ENCODE results near the gene MEGF8.

Gene MEGF8

GRCh38 chr19:42422901-42423461, 97.5 kb downstream of the MEGF8 start:
- TF ChIP-seq CTCF (IDR thresholded peaks at IDR 0.05; ENCODE audit: low read depth, low read length) = no peak
- no peak for TF ChIP-seq EZH2phosphoT487 (IDR thresholded peaks at IDR 0.05; ENCODE audit: low read depth)
- peaks cover 12% of the 10 kb centered on the region; the same call in 1 of the 2 replicates for H3K79me2 ChIP-seq (ENCODE audit: low read length)
- peak overlapping the region; percentile 69 for H2AFZ ChIP-seq (ENCODE audit: low read depth, low read length)
- H3K9ac ChIP-seq (ENCODE audit: low read length) = peak overlapping the region; percentile 73
- H3K4me1 ChIP-seq (ENCODE audit: low read length) = peaks cover 10% of the 10 kb centered on the region; the same call in 1 of the 2 replicates
- no peaks in the 10 kb centered on the region for H3K36me3 ChIP-seq (replicated peaks; ENCODE audit: low read depth, low read length)
- H3K4me3 ChIP-seq (ENCODE audit: low read length) = peak overlapping the region; percentile 83
- H3K27me3 ChIP-seq (ENCODE audit: low read depth, low read length) = no peaks in the 10 kb centered on the region
- H3K4me2 ChIP-seq (ENCODE audit: low read length) = peak overlapping the region; percentile 88
- H3K9me3 ChIP-seq (ENCODE audit: insufficient read depth, low read length) = no peaks in the 10 kb centered on the region
- peak overlapping the region; percentile 40 for H3K27ac ChIP-seq (ENCODE audit: low read length)
- no peaks in the 10 kb centered on the region for H4K20me1 ChIP-seq (ENCODE audit: insufficient read depth, low read length)

- Histone ChIP-seq H3K9ac (ENCODE audit: low read length) (peak overlapping the region; percentile 73), H3K9me3 (ENCODE audit: insufficient read depth, low read length) (no peaks in the 10 kb centered on the region), H4K20me1 (ENCODE audit: insufficient read depth, low read length) (no peaks in the 10 kb centered on the region), H3K27ac (ENCODE audit: low read length) (peak overlapping the region; percentile 40), H3K27me3 (ENCODE audit: low read depth, low read length) (no peaks in the 10 kb centered on the region), H2AFZ (ENCODE audit: low read depth, low read length) (peak overlapping the region; percentile 69), H3K4me2 (ENCODE audit: low read length) (peak overlapping the region; percentile 88), H3K79me2 (ENCODE audit: low read length) (peaks cover 12% of the 10 kb centered on the region; the same call in 1 of the 2 replicates), H3K4me1 (ENCODE audit: low read length) (peaks cover 10% of the 10 kb centered on the region; the same call in 1 of the 2 replicates), H3K36me3 (replicated peaks; ENCODE audit: low read depth, low read length) (no peaks in the 10 kb centered on the region), H3K4me3 (ENCODE audit: low read length) (peak overlapping the region; percentile 83)
- TF ChIP-seq CTCF (IDR thresholded peaks at IDR 0.05; ENCODE audit: low read depth, low read length) (no peak), EZH2phosphoT487 (IDR thresholded peaks at IDR 0.05; ENCODE audit: low read depth) (no peak)
Observed at GRCh38 chr19:42423462-42424344, 98.3 kb downstream of the MEGF8 start.

- no peak overlapping the region for H2AFZ ChIP-seq (ENCODE audit: low read depth, low read length)
- no peaks in the 10 kb centered on the region for H3K27me3 ChIP-seq (ENCODE audit: low read depth, low read length)
- no peak for TF ChIP-seq CTCF (IDR thresholded peaks at IDR 0.05; ENCODE audit: low read depth, low read length)
- H3K36me3 ChIP-seq (replicated peaks; ENCODE audit: low read depth, low read length) = no peaks in the 10 kb centered on the region
- H3K79me2 ChIP-seq (ENCODE audit: low read length) = peaks cover 12% of the 10 kb centered on the region; the same call in 1 of the 2 replicates
- H3K9ac ChIP-seq (ENCODE audit: low read length) = no peak overlapping the region
- no peak overlapping the region for H3K27ac ChIP-seq (ENCODE audit: low read length)
- no peak overlapping the region for H3K4me3 ChIP-seq (ENCODE audit: low read length)
- H3K4me2 ChIP-seq (ENCODE audit: low read length) = peak overlapping the region; percentile 88; the same call in 1 of the 2 replicates
- H3K9me3 ChIP-seq (ENCODE audit: insufficient read depth, low read length) = no peaks in the 10 kb centered on the region
- H3K4me1 ChIP-seq (ENCODE audit: low read length) = peaks cover 10% of the 10 kb centered on the region; the same call in 1 of the 2 replicates
- no peaks in the 10 kb centered on the region for H4K20me1 ChIP-seq (ENCODE audit: insufficient read depth, low read length)
Observed at GRCh38 chr19:42424345-42424707, 98.9 kb downstream of the MEGF8 start.

GRCh38 chr19:42424712-42425131, 99.3 kb downstream of the MEGF8 start:
- TF ChIP-seq EZH2phosphoT487 (IDR thresholded peaks at IDR 0.05; ENCODE audit: low read depth) (no peak), CTCF (IDR thresholded peaks at IDR 0.05; ENCODE audit: low read depth, low read length) (no peak)
- Histone ChIP-seq H3K9ac (ENCODE audit: low read length) (no peak overlapping the region), H3K4me1 (ENCODE audit: low read length) (peaks cover 10% of the 10 kb centered on the region; the same call in 1 of the 2 replicates), H3K27me3 (ENCODE audit: low read depth, low read length) (no peaks in the 10 kb centered on the region), H3K9me3 (ENCODE audit: insufficient read depth, low read length) (no peaks in the 10 kb centered on the region), H3K4me3 (ENCODE audit: low read length) (no peak overlapping the region), H4K20me1 (ENCODE audit: insufficient read depth, low read length) (no peaks in the 10 kb centered on the region), H2AFZ (ENCODE audit: low read depth, low read length) (no peak overlapping the region), H3K36me3 (replicated peaks; ENCODE audit: low read depth, low read length) (no peaks in the 10 kb centered on the region), H3K27ac (ENCODE audit: low read length) (no peak overlapping the region), H3K4me2 (ENCODE audit: low read length) (no peak overlapping the region), H3K79me2 (ENCODE audit: low read length) (peaks cover 12% of the 10 kb centered on the region; the same call in 1 of the 2 replicates)
